ENCODE measurements around the gene BUD13. TPM values are rescaled to one million over a fixed set of nuclear protein-coding genes. Genes with fewer than 3 reads are reported as not detected.

Gene BUD13
- total and polyA plus RNA-seq, 9 of the 15 experiments (the other 6 are each of a cell fraction or from before 2014, with no cell fraction given): 9.5 to 34.1 (median 27.1) TPM

GRCh38 chr11:116776522-116776984 is 3.8 kb upstream of the BUD13 start (continued):
- no peak for TF ChIP-seq FOXA1 (IDR thresholded peaks at IDR 0.05; ENCODE audit: borderline replicate concordance)
- TF ChIP-seq KAT2B (IDR thresholded peaks at IDR 0.05; ENCODE audit: low read depth, low read length): no peak
- peak; percentile 2 for TF ChIP-seq MEIS2 (IDR thresholded peaks at IDR 0.05; ENCODE audit: partially characterized antibody)
- no peak for TF ChIP-seq SETDB1 (IDR thresholded peaks at IDR 0.05; ENCODE audit: low read length)
- no peak for TF ChIP-seq NBN (IDR thresholded peaks at IDR 0.05; ENCODE audit: low read depth)
- TF ChIP-seq CTCFL (IDR thresholded peaks at IDR 0.05; ENCODE audit: borderline replicate concordance, insufficient read depth, low read depth, low read length, poor library complexity, severe bottlenecking): no peak
- TF ChIP-seq NR2C2 (CRISPR knock-in tag; IDR thresholded peaks at IDR 0.05): no peak
- no peak for TF ChIP-seq NR2C2 (tag; IDR thresholded peaks at IDR 0.05)
- TF ChIP-seq RNF2 (IDR thresholded peaks at IDR 0.05): no peak
- TF ChIP-seq GABPB2 (CRISPR knock-in tag; conservative IDR thresholded peaks at IDR 0.05): no peak
- TF ChIP-seq HMBOX1 (IDR thresholded peaks at IDR 0.05): peak; percentile 90
- TF ChIP-seq HINFP (tag; conservative IDR thresholded peaks at IDR 0.05; ENCODE audit: low read depth): no peak
- TF ChIP-seq L3MBTL2 (IDR thresholded peaks at IDR 0.05): no peak
- TF ChIP-seq SMAD4 (CRISPR knock-in tag; conservative IDR thresholded peaks at IDR 0.05): 0 out of 2 replicates have a peak, but pooled peaks have one; percentile 39
- no peak for TF ChIP-seq ZNF165 (CRISPR knock-in tag; IDR thresholded peaks at IDR 0.05; ENCODE audit: borderline replicate concordance)
- TF ChIP-seq CEBPZ (IDR thresholded peaks at IDR 0.05; ENCODE audit: borderline replicate concordance, low read depth, low read length): no peak
- no peak for TF ChIP-seq ELF1 (tag; IDR thresholded peaks at IDR 0.05)
- peak; percentile 50 for TF ChIP-seq CCNT2 (IDR thresholded peaks at IDR 0.05; ENCODE audit: borderline replicate concordance, extremely low read depth, insufficient read length, low read depth, low read length)
- no peak for TF ChIP-seq SNIP1 (IDR thresholded peaks at IDR 0.05; ENCODE audit: low read depth)
- no peak for TF ChIP-seq NELFE (IDR thresholded peaks at IDR 0.05; ENCODE audit: insufficient read depth, insufficient read length)
- TF ChIP-seq HNRNPUL1 (IDR thresholded peaks at IDR 0.05; ENCODE audit: low read length): no peak
- no peak for TF ChIP-seq RFX1 (IDR thresholded peaks at IDR 0.05)
- no peak for TF ChIP-seq TCF7 (IDR thresholded peaks at IDR 0.05; ENCODE audit: borderline replicate concordance)
